Articular chondrocyte of knee joint (primary cell): Measurements from ENCODE around the gene KCNK17. TPM values are rescaled to one million over a fixed set of nuclear protein-coding genes. Genes with fewer than 3 reads are reported as not detected.

Experiments used
- total RNA-seq: library from RNA; depleted of rRNA; stranded (reverse); fragments of >200 nt; gene quantifications from 2 replicates; pipeline ENCODE4 v1.2.3, GENCODE V29; 2012

The KCNK17 gene, protein sequence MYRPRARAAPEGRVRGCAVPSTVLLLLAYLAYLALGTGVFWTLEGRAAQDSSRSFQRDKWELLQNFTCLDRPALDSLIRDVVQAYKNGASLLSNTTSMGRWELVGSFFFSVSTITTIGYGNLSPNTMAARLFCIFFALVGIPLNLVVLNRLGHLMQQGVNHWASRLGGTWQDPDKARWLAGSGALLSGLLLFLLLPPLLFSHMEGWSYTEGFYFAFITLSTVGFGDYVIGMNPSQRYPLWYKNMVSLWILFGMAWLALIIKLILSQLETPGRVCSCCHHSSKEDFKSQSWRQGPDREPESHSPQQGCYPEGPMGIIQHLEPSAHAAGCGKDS
- not detected in 2 replicates for total RNA-seq

DNA sequence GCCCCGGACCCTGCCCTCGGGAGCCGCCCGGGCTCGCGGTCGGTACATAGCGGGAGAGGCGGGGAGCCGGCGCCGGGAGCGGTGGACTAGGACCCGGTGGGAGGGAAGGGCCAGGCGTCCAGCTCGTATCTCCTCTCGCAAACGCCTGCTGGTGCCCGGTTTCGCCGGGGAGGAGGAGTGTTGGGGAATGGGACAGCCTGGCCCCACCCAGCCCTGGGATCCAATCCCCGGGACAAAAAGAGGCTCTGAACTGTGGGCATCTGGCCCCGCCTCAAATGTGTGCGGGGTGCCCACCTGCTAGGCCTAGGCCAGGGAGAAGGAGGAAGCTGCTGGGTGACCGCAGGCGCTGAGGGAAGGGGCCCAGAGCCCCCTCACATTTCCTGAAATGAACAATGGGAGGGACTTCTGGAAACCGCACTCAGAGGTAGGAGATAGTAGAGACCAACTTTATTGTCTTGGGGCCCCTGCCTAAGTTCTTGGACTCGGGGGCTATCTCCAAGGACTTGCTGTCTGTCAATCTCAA, at the start of gene KCNK17:
KCNK17 (minus strand) TSS at position 147 of the 523 bp plus-strand sequence; CDS start at position 48, 99 bp downstream.

DNA sequence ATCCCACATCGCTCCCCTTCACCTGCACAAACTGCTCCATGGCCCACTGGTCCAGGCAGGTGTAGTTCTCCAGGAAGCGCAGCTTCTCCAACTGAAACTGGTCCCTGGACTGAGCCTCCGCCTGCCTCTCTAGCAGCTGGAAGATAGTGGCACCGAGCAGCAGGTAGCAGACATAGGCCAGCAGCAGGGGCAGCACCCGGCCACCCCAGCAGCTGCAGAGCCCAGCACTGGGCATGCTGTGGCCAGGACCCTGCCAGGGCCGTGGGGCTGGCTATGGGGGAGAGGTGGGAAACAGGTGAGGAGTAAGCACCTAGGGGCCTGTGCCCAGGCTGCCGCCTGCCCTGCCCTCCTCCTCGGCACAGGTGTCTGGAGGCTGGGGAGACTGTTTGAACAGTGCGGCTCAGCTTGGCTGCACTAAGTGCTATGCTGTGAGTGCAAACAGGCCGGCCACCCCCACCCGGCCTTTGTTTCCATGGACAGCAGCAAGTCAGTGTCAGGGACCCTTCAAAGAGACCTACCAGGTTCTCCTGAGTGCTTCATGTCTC, 8.2 kb upstream of the KCNK17 start, which contains the start of gene KCNK16:
KCNK16 (minus strand) TSS at position 397 of the 545 bp plus-strand sequence; CDS start at position 235, 162 bp downstream.

Other genes starting within 250 kb of the KCNK17 start
- gene SAYSD1, start 199.2 kb downstream of the KCNK17 start, total RNA-seq = 25.6 and 32.1 TPM in 2 replicates
- 0.65 and 0.76 TPM in 2 replicates for gene KCNK5, start 84.9 kb downstream of the KCNK17 start, total RNA-seq
- gene KCNK16, start 8.3 kb upstream of the KCNK17 start, total RNA-seq = not detected in 2 replicates